Body of pancreas (tissue), 4 donors: ENCODE data around the gene ZNF408.

ENCODE experiments used
- CTCF ChIP-seq, 7 experiments: fragments of 450-650 bp in 4 of 7; fragments of 200-600 bp in 3 of 7; sonication (generic) in 3 of 7; IDR thresholded peaks; one replicate each; pipeline ENCODE4 v1.5.1; 2016 to 2019; ENCODE audit warnings: antibody characterized with exemption in 7 of 7
- POLR2A ChIP-seq, 3 donors: fragments of 450-650 bp; IDR thresholded peaks; one replicate each; pipeline ENCODE4 v1.6.1; 2016; ENCODE audit warnings: antibody characterized with exemption in 3 of 3, mild to moderate bottlenecking in 2 of 3

DNA sequence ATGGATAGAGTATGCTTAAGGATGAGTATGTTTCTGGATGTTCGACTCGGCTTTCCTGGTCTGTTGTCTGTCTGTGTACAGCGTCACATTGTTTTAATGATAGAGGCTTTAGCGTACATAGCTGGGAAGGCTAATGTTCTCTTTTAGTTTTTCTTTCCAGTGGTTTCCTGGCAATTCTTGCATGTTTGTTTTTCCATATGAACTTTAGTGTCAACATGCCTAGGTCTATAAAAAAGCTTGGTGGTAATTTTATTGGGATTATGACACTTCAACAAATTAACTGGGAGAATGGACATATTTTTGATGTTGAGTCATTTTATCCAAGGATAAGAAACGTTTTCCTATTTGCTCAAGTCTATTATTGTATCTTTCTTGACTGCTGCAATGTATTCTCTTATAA is 35.8 kb downstream of the ZNF408 start:
- TF ChIP-seq CTCF (IDR thresholded peaks at IDR 0.05), result no peak
- no peak for TF ChIP-seq POLR2A (IDR thresholded peaks at IDR 0.05)
